Middle frontal gyrus (tissue), 1 donor: ENCODE results near the gene FOXO4.

Experiments
- DNase-seq: peaks from one replicate; pipeline ENCODE4 v3.0.0-alpha.2; 2015; ENCODE audit warnings: low spot score; ENCODE audit errors: extremely low spot score

The FOXO4 gene

DNA sequence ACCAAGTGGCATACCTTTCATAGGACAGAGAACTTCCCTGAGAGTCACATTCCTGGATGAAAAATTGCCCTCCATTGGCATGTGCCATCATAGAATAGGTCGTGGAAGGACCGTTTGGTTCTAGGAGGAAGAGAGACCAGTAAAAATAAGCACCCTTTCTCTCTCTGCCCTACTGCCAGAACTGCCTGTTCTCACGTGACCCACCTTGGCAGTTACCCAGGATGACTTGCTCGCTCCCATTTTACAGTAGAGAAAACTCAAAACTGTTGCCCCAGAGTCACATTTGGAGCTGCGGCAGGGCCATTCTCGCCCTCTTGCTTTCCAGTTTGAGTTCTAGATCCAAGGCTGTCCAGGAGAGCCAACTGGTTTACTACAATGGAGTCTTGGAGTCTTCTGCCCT is 47.9 kb downstream of the FOXO4 start:
- DNase-seq: no peak

DNA sequence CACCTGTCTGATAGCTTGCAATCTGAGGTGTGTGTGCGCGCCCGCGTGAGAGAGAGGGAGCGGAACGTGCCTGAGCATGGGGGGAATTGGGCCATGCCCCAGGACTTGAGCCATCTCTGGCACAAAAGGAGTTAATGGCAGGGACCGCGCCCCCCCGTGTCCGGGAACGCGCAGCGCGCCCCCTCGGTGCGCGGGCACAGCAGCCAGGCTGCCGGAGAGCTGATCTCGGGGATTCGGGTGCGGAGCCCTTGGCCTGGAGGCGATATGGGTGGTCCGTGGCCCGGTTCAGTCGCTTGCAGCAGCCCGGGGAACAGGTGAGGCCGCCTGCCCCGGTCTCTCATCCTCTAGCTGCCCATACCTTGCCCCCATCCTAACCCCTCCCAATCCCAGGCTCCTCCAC is 49.0 kb downstream of the FOXO4 start, which contains the start of gene NLGN3:
Gene NLGN3 (plus strand): TSS at position 191 of the 400 bp plus-strand sequence. CDS start 2,909 bp downstream, outside the sequence.
- DNase-seq: no peak

DNA sequence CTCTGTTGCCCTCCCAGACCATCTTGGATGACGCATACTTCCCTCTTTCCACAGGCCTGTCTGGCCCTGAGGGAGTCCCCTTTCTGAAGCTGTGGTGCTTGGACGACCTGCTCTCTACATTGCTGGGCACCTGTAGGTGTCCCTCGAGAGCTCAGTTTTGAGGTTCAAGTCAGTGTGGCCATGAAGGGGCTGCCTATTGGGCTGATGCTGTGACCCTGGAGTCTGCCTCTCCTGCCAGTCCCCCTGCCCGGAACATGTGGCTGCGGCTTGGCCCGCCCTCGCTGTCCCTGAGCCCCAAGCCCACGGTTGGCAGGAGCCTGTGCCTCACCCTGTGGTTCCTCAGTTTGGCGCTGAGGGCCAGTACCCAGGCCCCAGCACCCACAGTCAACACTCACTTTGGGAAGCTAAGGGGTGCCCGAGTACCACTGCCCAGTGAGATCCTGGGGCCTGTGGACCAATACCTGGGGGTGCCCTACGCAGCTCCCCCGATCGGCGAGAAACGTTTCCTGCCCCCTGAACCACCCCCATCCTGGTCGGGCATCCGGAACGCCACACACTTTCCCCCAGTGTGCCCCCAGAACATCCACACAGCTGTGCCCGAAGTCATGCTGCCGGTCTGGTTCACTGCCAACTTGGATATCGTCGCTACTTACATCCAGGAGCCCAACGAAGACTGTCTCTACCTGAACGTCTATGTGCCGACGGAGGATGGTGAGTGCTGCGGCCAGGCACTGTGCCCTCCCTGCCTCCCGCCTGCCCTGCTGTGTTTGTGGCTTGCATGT is 52.0 kb downstream of the FOXO4 start:
- no peak for DNase-seq

DNA sequence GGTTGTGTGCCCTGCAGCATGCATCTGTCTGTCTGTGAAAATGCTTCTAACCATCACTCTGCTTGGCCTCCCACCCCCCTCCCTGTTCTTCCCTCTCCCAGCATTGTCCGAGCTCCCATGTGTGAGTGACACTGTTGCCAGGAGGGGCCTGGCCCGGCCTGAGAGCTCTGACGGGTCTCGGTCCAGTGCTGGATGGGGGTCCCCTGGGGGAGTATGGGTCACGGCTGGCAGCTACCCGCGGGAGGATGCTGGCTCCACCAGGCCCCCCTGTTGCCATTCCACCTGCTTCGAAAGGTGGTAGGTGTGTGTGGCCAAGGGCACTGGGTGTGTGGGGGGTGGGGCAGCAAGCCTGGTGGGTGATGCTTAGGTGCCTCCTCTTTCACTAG is 52.6 kb downstream of the FOXO4 start:
- DNase-seq: no peak

DNA sequence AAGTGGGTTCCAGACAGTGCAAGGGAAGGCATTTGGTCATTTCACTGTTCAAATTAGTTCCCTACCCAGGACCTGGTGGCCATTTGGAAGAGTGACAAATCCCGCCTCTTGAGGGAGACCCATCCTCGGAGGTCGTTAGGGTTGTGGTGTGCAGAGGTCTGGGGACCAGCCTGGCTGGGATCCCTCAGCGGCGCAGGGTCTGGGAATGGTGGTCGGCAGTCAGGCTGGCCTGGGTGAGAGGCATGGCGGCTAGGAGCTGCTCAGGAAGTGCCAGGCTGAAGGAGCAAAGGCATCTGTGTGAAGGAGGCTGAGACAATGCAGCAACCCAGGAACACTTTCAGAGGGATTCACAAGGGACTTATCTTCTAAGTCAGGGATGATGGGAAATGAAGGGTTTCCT is 55.7 kb downstream of the FOXO4 start:
- DNase-seq: no peak
